Psoas muscle (tissue), 8 donors: ENCODE data around the gene RTL1. TPM values are rescaled to one million over a fixed set of nuclear protein-coding genes. Genes with fewer than 3 reads are reported as not detected.

Experiments used
- ATAC-seq, 4 donors: fragments of 200-7000 bp; cut with Tn5 transposase; one replicate each; pipeline ENCODE4 v1.9.1; 2020; ENCODE audit warnings: moderate library complexity in 3 of 4, mild to moderate bottlenecking in 2 of 4
- DNase-seq, 2 donors: peaks; one replicate each; pipeline ENCODE4 v3.0.0-alpha.2; 2020
- H3K27ac ChIP-seq: fragments of 200-600 bp; one replicate; pipeline ENCODE4 v1.8.0; 2022
- H3K27me3 ChIP-seq, 3 donors: fragments of 200-600 bp in 1 of 3; one replicate each; pipeline versions ENCODE4 v1.6.1 to v1.8.0; 2013 to 2022; ENCODE audit warnings: low read length in 2 of 3, mild to moderate bottlenecking in 2 of 3, moderate library complexity in 1 of 3; ENCODE audit not compliant: insufficient read depth in 3 of 3
- H3K36me3 ChIP-seq, 2 donors: fragments of 200-600 bp in 1 of 2; one replicate each; pipeline versions ENCODE4 v1.6.1 to v1.8.0; 2013 to 2022; ENCODE audit warnings: low read depth in 1 of 2, mild to moderate bottlenecking in 1 of 2, moderate library complexity in 1 of 2; ENCODE audit not compliant: insufficient read depth in 1 of 2
- H3K4me1 ChIP-seq: fragments of 200-600 bp; one replicate; pipeline ENCODE4 v1.8.0; 2022
- H3K4me3 ChIP-seq: fragments of 200-600 bp; one replicate; pipeline ENCODE4 v1.8.0; 2022; ENCODE audit warnings: mild to moderate bottlenecking
- H3K9me3 ChIP-seq: fragments of 200-600 bp; one replicate; pipeline ENCODE4 v1.8.0; 2022
- CTCF ChIP-seq: fragments of 200-600 bp; IDR thresholded peaks from one replicate; pipeline ENCODE4 v1.8.0; 2022; ENCODE audit warnings: antibody characterized with exemption
- WGBS, 3 donors: extraction: QIAGEN DNeasy Blood & Tissue Kit; methylation state at CpG; one replicate each; pipeline versions ENCODE4 v1.1.6 to v1.1.7; 2013; 5-methylcytosine and 5-hydroxymethylcytosine counted together
- intact Hi-C, 2 donors: fragments of 100-400 bp; cut with DNase I; formaldehyde crosslinking; loops; one replicate each; pipeline versions ENCODE4 v1.11.0 to v1.14.2; 2022
- polyA plus RNA-seq, 3 donors: library from polyadenylated mRNA; stranded (reverse); fragments of 200-250 nt; gene quantifications; one replicate each; pipeline ENCODE4 v1.2.3, GENCODE V29; 2013
- total RNA-seq, 4 donors: library from RNA; stranded (reverse); fragmentation: NEBNext Ultra II Directional in 2 of 4; extraction: Animal tissue kit (Norgen Biotek cat#: 25700) in 2 of 4; gene quantifications; one replicate each; pipeline versions ENCODE4 v1.2.1 to v1.2.4, GENCODE V29; 2021 to 2023
- donor health status: healthy with polysubstance abuse.
- donor health status: DM: no; HTN: no; CAD: no; lungs with moderate emphysema.
- donor health status: Bipolar disorder and iron deficiency.
- donor health status: healthy.
- donor health status: DM: yes; HTN: yes; CAD: no.
- donor health status: DM: no; HTN: no; CAD: no.
- donor health status: DM: no; HTN: no; CAD: no.
- donor health status: DM: yes; HTN: yes; CAD: no.

The RTL1 gene
- total and polyA plus RNA-seq, 7 donors: 0.01 TPM; not detected in 6

GRCh38 chr14:100842799-100843198 is 60.7 kb downstream of the RTL1 start:
- 41 to 57% (median 48%) methylated on average over 8 of the region's 8 CpGs for WGBS, 3 donors
- peaks cover 0 to 16% (median 0%) of the 10 kb centered on the region in 3 donors for H3K27me3 ChIP-seq
- peak in 1 of 2 donors; percentile 21 for DNase-seq
- peak in 2 of 4 donors; percentile 34 to 60 for ATAC-seq
- no peak overlapping the region for H3K27ac ChIP-seq
- H3K36me3 ChIP-seq: no peaks in the 10 kb centered on the region
- H3K4me3 ChIP-seq: no peak overlapping the region
- TF ChIP-seq CTCF: no peak
- no peaks in the 10 kb centered on the region for H3K4me1 ChIP-seq
- H3K9me3 ChIP-seq: no peaks in the 10 kb centered on the region
- intact Hi-C loops: no loop called here

GRCh38 chr14:100841761-100842403 is 61.6 kb downstream of the RTL1 start:
- H3K4me1 ChIP-seq: no peaks in the 10 kb centered on the region
- H3K27me3 ChIP-seq: peaks cover 0 to 16% (median 0%) of the 10 kb centered on the region in 3 donors
- no peak for ATAC-seq

GRCh38 chr14:100841066-100841760 is 62.3 kb downstream of the RTL1 start:
- TF ChIP-seq CTCF: no peak
- peak in 1 of 2 donors; percentile 12 for DNase-seq
- Histone ChIP-seq H3K9me3 (no peaks in the 10 kb centered on the region), H3K4me3 (no peak overlapping the region), H3K36me3 (no peaks in the 10 kb centered on the region), H3K4me1 (no peaks in the 10 kb centered on the region), H3K27ac (no peak overlapping the region), H3K27me3 (peaks cover 0 to 16% (median 0%) of the 10 kb centered on the region in 3 donors)
- no peak for ATAC-seq
- WGBS, 3 donors: 77 to 88% (median 79%) methylated on average over 21 of the region's 21 CpGs
- intact Hi-C loops: no loop called here

More at GRCh38 chr14:100841761-100842403, 61.6 kb downstream of the RTL1 start:
- TF ChIP-seq CTCF: no peak
- intact Hi-C loops: no loop called here
- DNase-seq: no peak
- Histone ChIP-seq H3K4me3 (no peak overlapping the region), H3K27ac (no peak overlapping the region), H3K36me3 (no peaks in the 10 kb centered on the region), H3K9me3 (no peaks in the 10 kb centered on the region)
- WGBS, 3 donors: 72 to 74% (median 74%) methylated on average over 15 of the region's 15 CpGs

- intact Hi-C loops: no loop called here
- no peak overlapping the region for H3K4me3 ChIP-seq
- H3K9me3 ChIP-seq: no peaks in the 10 kb centered on the region
- TF ChIP-seq CTCF: no peak
- DNase-seq: peak in 1 of 2 donors; percentile 15
- peaks cover 0 to 13% (median 0%) of the 10 kb centered on the region in 3 donors for H3K27me3 ChIP-seq
- H3K4me1 ChIP-seq: no peaks in the 10 kb centered on the region
- H3K27ac ChIP-seq: no peak overlapping the region
- ATAC-seq: no peak
- H3K36me3 ChIP-seq: no peaks in the 10 kb centered on the region
- 84 to 87% (median 86%) methylated on average over 21 of the region's 21 CpGs for WGBS, 3 donors
Measured at GRCh38 chr14:100840286-100841065, 63.0 kb downstream of the RTL1 start.
